ENCODE data around the gene WRAP73.

WRAP73 gene

GRCh38 chr1:3664700-3665375 lies 14.9 kb upstream of the WRAP73 start:
- DNase-seq = no peak

- no peak for DNase-seq
Observed at GRCh38 chr1:3663999-3664699, 14.2 kb upstream of the WRAP73 start.

- DNase-seq = no peak
Observed at GRCh38 chr1:3662080-3662671, 12.3 kb upstream of the WRAP73 start.

- DNase-seq = no peak
Observed at GRCh38 chr1:3661631-3662030, 11.7 kb upstream of the WRAP73 start.

GRCh38 chr1:3660704-3661103 lies 10.8 kb upstream of the WRAP73 start:
- no peak for DNase-seq

GRCh38 chr1:3659093-3659492 lies 9.2 kb upstream of the WRAP73 start:
- DNase-seq = no peak

GRCh38 chr1:3658231-3658615 lies 8.3 kb upstream of the WRAP73 start:
- no peak for DNase-seq

GRCh38 chr1:3657578-3658230 lies 7.8 kb upstream of the WRAP73 start:
- no peak for DNase-seq

GRCh38 chr1:3657096-3657475 lies 7.2 kb upstream of the WRAP73 start:
- DNase-seq = no peak

GRCh38 chr1:3656450-3657095 lies 6.7 kb upstream of the WRAP73 start:
- DNase-seq = no peak

- no peak for DNase-seq
Observed at GRCh38 chr1:3654549-3655281, 4.8 kb upstream of the WRAP73 start.

GRCh38 chr1:3653286-3653618 lies 3.3 kb upstream of the WRAP73 start:
- no peak for DNase-seq

GRCh38 chr1:3652548-3653285 lies 2.8 kb upstream of the WRAP73 start:
- DNase-seq = no peak

GRCh38 chr1:3651930-3652547 lies 2.1 kb upstream of the WRAP73 start, which contains the start of gene TP73:
Gene TP73, plus strand, starts transcription at chr1:3652516. Its CDS starts 29,850 bp downstream, at chr1:3682366.
- DNase-seq = no peak

- no peak for DNase-seq
Observed at GRCh38 chr1:3651026-3651929, 1.4 kb upstream of the WRAP73 start.

- DNase-seq = no peak
Observed at GRCh38 chr1:3650248-3651025, 534 bp upstream of the WRAP73 start.

- DNase-seq = no peak
Observed at GRCh38 chr1:3646596-3646995, 3.3 kb downstream of the WRAP73 start.

- DNase-seq = no peak
Observed at GRCh38 chr1:3645666-3646355, 4.1 kb downstream of the WRAP73 start.

GRCh38 chr1:3645247-3645646 lies 4.7 kb downstream of the WRAP73 start:
- DNase-seq = no peak

Measured in activated CD4-positive, alpha-beta T cell treated with anti-CD3 and anti-CD28 coated beads, Interleukin-2, amount 50 U/mL, for 1 hour (primary cell).